HG03460 (cell line): ENCODE results near the gene MANEAL.
"Not testable (repeated sequence)": the region's sequence is repeated elsewhere in the genome, so short reads cannot be mapped to it uniquely, and the experiment has no call there.

Experiments used
- ATAC-seq: cut with Tn5 transposase; IDR thresholded peaks from one replicate; pipeline ENCODE4 v1.9.1; 2021; ENCODE audit not compliant: unreplicated experiment

Gene MANEAL, protein sequence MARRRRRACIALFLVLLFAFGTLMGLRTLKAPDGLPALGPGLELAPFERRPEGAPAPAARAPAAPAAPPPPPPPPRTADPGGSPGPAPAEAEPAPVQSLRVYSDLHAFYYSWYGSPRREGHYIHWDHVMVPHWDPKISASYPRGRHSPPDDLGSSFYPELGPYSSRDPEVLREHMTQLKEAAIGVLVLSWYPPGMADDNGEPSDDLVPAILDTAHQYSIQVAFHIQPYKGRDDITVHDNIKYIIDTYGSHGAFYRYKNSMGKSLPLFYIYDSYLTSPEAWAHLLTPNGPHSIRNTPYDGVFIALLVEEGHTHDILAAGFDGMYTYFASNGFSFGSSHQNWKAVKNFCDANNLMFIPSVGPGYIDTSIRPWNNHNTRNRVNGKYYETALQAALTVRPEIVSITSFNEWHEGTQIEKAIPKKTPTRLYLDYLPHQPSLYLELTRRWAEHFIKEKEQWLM

DNA sequence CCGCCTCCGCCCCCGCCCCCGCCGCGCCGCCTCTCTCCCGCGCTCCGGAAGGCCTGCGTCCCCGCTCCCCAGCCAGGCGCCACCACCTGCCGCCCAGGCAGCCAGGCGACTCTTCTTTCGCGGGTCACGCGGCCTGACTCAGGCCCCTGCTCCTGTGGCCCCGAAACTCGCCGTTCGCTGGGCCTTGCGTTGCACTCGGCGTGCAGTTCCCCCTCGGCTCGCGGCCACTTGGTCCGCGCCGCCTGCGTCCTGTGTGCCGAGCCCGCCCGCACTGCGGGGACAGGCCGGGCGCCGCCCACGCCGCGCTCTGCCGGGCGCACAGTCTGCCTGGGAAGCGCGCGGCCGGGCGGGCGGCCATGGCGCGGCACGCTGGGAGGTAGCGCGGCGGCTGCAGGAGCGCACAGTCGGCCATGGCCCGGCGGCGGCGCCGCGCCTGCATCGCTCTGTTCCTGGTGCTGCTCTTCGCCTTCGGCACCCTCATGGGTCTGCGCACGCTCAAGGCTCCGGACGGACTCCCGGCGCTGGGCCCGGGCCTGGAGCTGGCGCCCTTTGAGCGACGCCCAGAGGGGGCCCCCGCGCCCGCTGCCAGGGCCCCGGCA lies at the start of gene MANEAL:
MANEAL (plus strand) TSS at position 75 of the 599 bp plus-strand sequence; CDS start at position 411, 336 bp downstream.
- no peak for ATAC-seq

DNA sequence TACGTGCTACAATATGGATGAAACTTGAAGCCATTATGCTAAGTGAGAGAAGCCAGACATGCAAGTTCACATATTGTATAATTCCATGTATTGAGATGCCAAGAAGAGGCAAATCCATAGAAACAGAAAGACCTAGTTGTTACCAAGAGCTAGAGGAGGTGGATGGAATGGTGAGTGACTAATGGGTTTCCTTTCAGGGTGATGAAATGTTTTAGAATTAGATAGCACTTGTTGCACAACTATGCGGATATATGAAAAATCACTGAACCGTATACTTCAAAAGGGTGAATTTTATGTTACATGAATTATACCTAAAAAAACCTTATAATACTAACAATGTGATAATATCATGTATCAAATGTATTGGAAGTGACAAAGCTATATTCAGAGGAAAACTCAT lies 46.8 kb upstream of the MANEAL start:
- no peak for ATAC-seq

DNA sequence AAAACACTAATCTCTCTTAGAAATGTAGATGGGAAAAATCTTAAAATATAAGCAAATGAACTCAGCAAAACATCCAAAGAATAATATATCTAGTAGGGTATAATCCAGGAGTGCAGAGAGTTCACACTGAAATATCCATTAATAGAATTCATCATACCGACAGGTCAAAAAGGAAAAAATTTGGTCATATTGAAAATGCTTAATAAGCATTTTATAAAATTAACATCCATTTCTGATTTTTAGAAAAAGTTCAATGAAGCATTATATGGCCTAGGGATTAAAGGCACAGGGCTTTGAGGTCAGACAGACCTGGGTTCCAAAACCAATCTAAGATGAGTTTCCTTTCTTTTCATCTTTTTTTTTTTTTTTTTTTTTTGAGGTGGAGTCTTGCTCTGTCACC lies 45.1 kb upstream of the MANEAL start:
- ATAC-seq = no peak

DNA sequence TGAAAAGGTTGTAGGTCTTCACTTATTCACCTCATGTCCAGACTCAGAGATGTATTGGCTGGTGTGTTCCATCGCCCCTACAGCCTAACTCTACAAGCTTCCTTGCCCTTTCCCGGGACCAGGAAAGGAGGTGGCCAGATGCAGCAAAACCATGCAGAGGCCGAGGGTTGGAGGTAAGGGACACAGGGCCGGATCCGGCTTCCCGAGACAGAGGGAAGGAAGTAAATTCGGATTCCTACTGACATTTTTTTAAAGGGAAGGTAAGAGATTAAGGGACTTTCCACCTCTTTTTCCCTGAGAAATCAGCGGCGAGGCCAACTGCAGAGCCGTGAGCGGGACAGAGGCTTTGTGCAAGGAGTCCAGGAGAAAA lies 41.4 kb upstream of the MANEAL start:
- ATAC-seq = no peak

DNA sequence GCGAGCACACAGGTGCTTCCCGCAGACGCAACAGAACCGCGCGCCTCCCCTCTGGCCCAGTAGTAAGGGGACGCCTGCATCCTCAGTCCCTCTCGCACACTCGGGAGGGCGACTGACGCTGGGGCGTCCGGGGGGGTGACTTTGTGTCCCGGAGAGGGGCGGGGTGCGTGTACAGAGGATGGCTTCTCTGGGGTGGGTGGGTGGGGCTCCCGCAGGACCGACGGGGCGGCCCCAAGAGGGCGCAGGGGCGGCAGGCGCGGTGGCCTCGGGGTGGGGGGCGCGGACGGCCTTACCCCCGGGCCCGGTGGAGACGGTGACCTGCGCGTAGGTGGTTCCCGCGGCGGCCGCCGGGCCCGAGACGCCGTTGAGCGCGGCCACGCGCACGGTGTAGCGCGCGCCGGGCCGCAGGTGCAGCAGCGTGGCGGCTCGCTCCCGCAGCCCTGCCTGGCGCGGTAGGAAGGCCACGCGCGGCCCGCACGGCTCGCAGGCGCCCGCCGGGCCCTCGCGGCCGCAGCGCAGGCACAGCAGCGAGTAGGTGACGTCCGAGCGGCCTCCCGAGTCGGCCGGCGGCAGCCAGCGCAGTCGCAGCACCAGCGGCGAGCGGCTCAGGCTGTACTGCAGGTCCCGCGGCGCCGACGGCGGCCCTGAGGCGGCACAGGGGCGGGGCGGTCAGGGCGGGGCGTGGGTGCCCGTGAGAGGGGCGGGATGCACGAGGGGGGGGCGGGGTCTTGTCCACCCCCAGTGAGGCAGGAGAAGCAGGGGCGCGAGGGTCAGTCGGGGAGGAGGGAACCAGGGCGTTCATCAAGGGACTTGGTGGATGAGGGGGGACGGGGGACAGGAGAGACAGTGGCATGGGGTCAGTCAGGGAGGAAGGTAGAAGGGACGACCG lies 40.8 kb upstream of the MANEAL start:
- no peak for ATAC-seq

DNA sequence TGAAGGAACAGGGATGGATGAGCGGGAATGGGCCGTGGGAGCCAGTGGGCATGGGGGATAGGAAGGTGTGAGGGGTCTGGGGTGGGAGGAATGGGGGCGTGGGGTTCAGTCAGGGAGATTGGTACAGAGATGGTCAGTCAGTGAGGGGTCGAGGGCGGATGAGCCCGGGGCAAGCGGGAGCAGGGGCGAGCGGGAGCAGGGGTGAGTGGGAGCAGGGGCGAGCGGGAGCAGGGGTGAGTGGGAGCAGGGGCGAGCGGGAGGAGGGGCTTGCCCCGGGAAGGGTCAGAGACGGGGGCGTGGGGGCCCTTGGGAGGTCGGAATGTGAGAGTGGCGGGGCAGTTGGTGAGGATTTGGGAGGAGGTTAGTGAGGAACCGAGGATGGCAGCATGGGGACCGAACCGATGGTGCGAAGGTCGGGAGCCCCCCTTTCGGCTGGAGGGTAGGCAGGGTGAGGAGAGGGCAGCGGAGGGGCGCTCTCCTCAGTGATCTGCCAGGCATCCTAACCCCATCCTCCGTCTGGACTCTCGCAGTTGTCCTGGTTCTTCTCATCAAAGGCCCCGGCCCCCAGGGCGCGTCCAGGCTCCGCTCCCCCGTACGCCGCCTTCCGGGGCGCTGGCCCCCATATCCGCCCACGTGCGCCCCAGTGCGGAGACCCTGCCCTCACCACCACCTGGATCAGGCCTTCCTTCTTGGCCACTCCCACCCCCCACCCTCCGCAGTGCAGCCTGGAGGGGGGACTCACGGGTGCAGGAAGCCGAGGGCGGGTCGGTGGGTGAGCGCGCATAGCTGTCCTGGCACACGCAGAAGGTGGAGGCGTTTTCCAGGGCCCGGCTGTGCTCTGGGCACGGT lies 40.0 kb upstream of the MANEAL start:
- ATAC-seq = no peak

DNA sequence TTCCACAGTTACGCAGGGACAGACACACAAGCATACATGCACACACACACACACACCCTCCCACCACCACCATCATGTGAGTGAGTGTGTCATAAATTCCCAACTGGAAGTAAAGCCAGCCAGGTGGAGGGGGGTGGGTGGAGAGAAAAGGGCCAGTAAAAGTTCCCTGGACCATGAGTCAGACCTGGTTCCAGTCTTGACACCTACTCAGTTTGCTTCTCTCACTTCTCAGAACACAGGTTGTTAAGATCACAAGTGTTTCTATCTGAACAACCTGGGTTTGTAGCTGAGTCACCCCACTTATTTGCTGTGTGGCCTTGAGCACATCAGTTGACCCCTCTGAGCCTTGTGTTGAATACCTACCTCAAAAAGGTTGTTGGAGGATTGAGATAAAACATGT lies 38.4 kb upstream of the MANEAL start:
- no peak for ATAC-seq

DNA sequence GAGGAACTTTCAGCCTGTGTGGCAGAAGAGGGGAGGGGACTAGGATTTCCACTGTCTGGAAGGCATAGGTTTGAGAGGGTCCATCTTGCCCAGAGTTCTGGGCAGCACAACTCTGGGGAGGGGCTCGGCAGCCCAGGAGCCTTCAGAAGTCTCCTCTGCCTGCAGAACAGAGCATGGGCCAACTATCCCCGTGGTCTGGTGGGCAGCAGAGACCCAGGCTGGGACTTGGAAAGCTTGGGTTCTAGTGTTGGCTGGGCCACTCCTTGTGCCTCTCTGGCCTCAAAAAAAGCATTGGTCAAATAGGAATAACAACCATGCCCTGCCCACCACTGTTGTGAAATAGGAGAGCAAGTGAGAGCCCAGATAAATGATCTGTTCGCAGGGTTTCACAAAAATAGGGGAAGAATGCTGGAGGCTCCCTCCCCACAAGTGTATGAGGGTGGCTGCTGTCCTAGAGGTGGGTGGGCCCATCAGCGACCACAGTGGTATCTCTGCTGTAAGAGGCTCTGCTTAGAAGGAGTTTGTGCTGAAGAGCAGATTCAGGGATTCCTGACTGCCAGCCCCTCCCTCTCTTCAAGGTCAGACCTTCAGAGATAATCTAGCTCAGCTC lies 37.6 kb upstream of the MANEAL start:
- no peak for ATAC-seq

DNA sequence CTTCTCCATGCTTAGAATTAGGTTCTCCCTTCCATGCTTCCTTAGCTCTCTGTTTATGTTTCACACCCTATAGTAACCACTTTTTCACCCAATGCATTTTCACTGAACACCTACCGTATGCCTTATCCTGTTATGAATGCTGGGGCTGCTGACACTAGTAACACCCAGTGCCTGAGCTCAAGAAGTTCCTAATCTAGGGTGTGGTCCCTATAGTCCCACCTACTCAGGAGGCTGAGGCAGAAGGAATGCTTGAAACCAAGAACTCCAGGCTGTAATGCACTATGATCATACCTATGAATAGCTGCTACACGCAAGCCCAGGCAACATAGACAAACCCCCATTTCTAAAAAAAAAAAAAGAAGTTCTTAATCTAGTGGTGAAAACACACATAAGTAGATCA lies 34.2 kb upstream of the MANEAL start:
- ATAC-seq = no peak

DNA sequence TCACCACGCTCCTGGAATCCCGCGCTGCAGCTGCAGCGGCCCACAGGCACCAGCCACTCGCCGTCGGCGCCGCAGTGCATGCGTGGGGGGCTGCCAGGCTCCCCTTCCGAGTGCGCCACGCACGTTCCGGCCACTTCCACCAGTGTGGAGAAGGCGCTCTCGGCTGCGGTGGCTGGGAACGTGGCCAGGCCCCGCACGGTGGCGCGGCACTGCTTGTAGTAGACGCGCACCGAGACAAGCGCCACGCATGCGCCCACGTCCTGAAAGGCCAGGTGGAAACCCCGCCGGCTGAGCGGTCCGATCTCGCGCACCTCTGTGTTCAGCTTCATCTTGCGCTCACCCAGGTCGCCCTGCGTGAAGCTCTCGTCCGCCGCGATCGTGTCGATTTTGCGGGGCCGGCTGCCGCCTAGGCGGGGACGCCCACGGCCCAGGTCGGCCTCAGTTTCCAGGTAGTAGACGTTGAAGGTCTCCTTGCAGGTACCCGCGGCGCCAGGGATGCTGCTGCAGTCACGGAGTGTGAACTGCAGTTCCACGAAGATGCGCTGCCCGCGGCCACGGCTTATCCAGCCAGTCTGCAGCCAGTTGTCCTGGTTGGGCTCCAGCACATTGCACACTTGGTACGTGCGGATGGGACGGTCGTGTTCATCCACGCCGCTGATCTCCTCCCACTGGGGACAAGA lies 32.1 kb upstream of the MANEAL start:
- ATAC-seq = no peak

DNA sequence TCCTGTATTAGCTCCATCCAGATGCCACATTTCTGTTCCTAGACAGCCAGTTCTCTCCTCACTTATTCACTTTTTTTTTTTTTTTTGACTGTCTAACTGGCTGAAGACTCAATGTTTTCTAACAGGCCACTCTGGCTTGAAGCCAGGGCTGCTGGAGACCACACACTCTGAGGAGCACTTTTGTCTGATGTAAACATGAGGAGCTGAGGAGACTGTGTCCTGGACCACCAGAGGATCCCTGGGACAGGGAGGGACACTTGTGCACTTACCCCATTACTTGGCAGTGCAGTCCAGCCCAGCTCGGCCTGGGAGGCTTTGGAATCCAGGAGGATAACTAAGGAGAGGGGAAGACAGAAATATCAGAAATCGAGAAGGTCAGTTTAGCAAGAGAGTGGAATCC lies 31.1 kb upstream of the MANEAL start:
- no peak for ATAC-seq

DNA sequence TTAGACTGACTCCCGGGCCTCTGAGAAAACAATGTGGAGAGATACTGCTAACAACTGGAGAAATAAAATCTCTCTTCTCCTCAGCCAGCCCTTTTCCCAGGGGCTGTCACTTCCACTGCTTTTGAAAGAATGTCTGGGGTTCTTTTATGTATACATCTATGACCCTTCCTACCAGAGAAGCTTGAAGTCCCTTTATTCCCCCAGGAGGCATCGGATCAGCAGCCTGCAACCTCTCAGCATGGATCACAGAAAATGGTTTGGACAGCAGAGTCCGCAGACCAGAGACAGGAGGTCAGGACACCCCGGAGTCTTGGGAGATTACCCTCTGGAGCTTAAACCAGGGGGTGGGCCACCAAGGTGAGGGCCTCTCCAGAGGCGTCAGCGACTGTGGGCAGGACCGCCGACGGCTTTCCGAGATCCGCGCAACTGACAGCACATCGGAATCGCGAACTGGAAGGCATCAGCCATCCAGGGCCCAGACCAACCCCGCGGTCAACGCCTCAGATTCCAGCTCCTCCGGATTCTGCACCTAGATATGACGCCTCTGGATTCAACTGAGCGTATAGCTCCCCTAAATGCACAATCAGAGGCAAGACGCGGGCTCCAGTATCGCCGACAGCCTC lies 29.7 kb upstream of the MANEAL start:
- no peak for ATAC-seq

DNA sequence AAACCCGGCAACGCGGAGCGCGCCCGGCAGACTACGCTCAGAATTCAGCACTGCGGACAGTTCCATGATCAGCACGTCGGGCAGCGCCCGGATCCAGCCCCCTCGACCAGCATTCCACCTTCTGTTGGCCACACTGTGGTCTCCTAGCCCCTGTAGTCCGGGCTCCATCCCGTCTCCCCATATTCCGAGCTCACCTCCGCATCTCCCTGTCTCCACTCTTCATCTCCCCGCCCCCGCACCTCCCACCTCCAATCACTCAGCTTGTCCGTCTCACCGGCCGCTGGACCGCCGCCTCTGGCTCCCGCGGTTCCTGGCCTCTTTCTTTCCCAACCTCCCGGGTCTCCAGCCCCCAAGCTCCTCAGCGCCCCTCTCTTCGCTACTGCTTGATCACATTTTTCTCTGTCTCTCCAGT lies 29.2 kb upstream of the MANEAL start:
- no peak for ATAC-seq

DNA sequence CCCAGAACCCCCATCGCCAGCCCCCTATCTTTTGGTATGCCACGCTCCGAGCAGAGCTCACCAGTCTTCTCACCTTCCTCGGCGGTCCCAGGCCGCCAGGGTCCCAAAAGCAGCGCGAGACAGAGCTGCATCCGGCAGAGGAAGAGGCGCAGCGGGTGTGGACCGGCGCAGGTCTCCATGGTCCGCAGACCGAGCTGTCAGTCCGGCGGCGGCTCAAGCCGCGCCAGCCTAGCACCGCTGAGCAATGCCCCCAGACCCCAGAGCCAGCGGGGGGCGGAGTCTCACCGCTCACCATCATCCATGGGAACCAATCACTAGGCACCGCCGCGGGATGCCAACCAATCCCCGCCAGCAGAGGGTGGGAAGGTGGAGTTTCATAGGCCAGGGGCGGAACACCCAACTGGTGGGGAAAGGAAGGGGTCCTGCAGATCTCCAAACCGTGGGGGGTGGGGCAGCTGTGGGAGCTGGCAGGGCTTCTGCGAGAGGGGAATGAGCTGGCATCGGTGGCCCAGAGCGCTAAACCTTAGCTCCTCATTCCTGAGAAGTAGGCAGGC lies 28.7 kb upstream of the MANEAL start, which contains the start of gene EPHA10:
EPHA10 (minus strand) TSS at position 233 of the 554 bp plus-strand sequence; CDS start at position 179, 54 bp downstream.
- no peak for ATAC-seq

DNA sequence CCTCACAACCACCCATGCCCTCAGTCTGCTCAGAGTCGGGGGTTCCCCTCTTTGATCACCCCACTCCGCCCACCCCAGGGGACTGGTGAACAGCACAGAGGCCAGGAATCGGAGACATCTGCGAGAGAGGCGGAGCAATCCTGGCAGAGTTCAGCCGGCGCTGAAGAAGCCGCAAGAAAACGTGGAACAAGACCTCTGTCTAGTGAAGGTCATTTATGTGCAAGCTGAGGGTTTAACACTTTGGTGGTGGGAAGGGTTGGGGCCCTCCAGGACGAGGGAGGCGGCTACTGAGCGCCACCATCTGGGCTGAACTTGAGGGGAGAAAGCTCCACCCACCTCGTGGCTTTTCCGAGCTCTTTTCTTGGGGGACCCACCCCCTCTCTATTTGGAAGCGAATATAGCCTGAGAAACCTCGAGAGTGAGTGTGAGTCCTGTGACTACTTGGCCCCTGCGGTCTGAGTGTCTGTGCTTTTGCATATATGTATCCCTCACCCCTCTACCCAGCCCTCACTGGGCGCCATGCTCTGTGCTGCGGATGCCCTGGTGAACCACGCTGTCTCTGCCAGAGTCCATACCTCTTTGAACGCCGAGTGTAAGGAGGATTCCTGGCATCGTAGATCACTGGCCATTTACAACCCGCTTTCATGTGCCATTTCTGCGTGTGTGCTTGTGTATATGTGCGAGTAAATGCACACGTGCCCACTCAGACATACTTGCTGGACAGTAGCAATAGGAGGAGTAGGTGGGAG lies 27.6 kb upstream of the MANEAL start:
- no peak for ATAC-seq

DNA sequence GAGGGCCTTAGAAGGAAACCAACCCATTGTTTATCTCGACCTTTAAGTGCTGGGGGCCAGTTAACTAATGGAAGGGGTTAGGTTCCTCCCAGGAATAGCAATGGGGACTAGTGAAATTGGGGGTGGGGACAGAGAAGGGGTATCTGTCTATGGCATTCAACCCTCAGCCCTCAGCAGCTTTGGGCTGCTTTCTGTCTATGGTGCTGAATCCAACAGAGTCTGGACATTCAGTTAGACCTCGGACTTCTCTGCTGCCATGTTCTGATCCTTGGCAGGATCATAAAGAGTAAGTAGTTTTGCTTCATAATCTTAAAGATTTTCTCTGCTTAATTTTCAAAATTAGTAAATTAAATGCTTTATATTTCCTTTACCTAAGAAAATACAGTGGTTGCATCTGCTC lies 26.2 kb upstream of the MANEAL start:
- no peak for ATAC-seq

DNA sequence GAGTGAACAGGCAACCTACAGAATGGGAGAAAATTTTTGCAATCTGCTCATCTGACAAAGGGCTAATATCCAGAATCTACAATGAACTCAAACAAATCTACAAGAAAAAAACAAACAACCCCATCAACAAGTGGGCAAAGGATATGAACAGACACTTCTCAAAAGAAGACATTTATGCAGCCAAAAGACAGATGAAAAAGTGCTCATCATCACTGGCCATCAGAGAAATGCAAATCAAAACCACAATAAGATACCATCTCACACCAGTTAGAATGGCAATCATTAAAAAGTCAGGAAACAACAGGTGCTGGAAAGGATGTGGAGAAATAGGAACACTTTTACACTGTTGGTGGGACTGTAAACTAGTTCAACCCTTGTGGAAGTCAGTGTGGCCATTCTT lies 22.2 kb upstream of the MANEAL start:
- not testable (repeated sequence) for ATAC-seq

DNA sequence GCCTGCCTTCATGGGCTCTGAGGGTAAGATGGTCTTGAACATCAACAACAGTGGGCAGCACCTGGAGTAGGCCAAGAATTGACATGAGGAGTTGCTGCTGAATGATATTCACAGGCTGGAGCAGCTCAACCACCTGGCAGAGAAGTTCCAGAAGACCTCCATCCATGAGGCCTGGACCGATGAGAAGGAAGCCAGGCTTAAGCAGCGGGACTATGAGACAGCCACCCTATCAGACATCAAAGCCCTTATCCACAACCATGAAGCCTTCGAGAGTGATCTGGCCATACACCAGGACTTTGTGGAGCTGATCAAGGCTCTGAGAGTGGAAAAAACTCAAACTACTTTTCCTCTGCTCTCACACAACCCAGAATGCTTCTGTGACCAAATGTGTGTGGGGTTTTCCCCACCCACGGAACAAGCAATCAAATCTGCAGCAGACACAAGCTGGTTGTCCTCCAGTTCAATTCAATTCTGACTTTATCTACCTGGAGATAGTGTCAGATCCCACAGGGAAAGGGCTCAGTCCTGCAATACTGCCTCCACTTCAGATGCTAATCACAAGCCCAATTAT lies 16.6 kb upstream of the MANEAL start:
- ATAC-seq = no peak
